ENCODE data around the gene HNF1B. TPM values are rescaled to one million over a fixed set of nuclear protein-coding genes. Genes with fewer than 3 reads are reported as not detected.

The HNF1B gene
- total and polyA plus RNA-seq, 8 donors = 9.6 to 40.6 (median 36.1) TPM

- no peak overlapping the region for H3K4me3 ChIP-seq
- peaks cover 0 to 5% of the 10 kb centered on the region in 2 donors for H3K4me1 ChIP-seq
- intact Hi-C loops (cut with DNase I) = no loop called here
- H3K27me3 ChIP-seq = peaks cover 0 to 50% of the 10 kb centered on the region in 2 donors
- no peaks in the 10 kb centered on the region for H3K36me3 ChIP-seq
- ATAC-seq = peak; percentile 47
- DNase-seq = no peak
- TF ChIP-seq, protein P1, sequence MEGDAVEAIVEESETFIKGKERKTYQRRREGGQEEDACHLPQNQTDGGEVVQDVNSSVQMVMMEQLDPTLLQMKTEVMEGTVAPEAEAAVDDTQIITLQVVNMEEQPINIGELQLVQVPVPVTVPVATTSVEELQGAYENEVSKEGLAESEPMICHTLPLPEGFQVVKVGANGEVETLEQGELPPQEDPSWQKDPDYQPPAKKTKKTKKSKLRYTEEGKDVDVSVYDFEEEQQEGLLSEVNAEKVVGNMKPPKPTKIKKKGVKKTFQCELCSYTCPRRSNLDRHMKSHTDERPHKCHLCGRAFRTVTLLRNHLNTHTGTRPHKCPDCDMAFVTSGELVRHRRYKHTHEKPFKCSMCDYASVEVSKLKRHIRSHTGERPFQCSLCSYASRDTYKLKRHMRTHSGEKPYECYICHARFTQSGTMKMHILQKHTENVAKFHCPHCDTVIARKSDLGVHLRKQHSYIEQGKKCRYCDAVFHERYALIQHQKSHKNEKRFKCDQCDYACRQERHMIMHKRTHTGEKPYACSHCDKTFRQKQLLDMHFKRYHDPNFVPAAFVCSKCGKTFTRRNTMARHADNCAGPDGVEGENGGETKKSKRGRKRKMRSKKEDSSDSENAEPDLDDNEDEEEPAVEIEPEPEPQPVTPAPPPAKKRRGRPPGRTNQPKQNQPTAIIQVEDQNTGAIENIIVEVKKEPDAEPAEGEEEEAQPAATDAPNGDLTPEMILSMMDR (IDR thresholded peaks at IDR 0.05) = no peak
- no peaks in the 10 kb centered on the region for H3K9me3 ChIP-seq
- H3K27ac ChIP-seq = peak overlapping the region in 1 of 2 donors; percentile 2
Observed at GRCh38 chr17:37648555-37648954, 96.3 kb downstream of the HNF1B start.

DNA sequence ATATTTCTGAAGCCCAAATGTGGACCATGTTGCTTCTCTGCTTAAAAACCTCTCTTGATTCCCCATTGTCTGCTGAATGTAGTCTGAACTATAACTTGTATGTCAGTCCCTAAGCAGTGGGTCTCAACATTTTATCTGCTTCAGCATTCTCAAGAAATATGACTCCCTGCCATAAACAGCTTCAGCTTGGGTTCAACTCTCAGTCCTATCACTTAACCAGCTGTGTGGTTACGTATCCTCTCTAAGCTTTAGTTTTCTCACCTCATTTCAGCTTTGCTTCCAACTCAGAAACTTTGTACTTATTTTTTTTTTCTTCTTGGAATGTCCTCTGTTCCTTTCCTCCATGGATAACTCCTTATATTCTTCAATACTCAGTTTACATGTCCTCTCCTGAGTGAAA, 97.0 kb downstream of the HNF1B start:
- H3K27me3 ChIP-seq = peaks cover 0 to 50% of the 10 kb centered on the region in 2 donors
- no peak overlapping the region for H3K4me3 ChIP-seq
- H3K27ac ChIP-seq = no peak overlapping the region
- intact Hi-C loops (cut with DNase I) = no loop called here
- H3K4me1 ChIP-seq = peaks cover 0 to 5% of the 10 kb centered on the region in 2 donors
- ATAC-seq = no peak
- no peaks in the 10 kb centered on the region for H3K36me3 ChIP-seq
- H3K9me3 ChIP-seq = no peaks in the 10 kb centered on the region
- DNase-seq = no peak
- TF ChIP-seq, protein P1 (IDR thresholded peaks at IDR 0.05) = no peak

- TF ChIP-seq, protein P1 (IDR thresholded peaks at IDR 0.05) = no peak
- Histone ChIP-seq H3K4me1 (peaks cover 10 to 41% of the 10 kb centered on the region in 2 donors), H3K9me3 (no peaks in the 10 kb centered on the region), H3K27ac (peak overlapping the region in 1 of 2 donors; percentile 86), H3K36me3 (peaks cover 0 to 24% of the 10 kb centered on the region in 2 donors), H3K4me3 (peak overlapping the region in 1 of 2 donors; percentile 89), H3K27me3 (peaks cover 0 to 34% of the 10 kb centered on the region in 2 donors)
- DNase-seq = peak in 1 of 4 donors; percentile 7
- intact Hi-C loops (cut with DNase I) = no loop called here
- peak; percentile 26 for ATAC-seq
Observed at GRCh38 chr17:37643869-37644268, 101.0 kb downstream of the HNF1B start.

DNA sequence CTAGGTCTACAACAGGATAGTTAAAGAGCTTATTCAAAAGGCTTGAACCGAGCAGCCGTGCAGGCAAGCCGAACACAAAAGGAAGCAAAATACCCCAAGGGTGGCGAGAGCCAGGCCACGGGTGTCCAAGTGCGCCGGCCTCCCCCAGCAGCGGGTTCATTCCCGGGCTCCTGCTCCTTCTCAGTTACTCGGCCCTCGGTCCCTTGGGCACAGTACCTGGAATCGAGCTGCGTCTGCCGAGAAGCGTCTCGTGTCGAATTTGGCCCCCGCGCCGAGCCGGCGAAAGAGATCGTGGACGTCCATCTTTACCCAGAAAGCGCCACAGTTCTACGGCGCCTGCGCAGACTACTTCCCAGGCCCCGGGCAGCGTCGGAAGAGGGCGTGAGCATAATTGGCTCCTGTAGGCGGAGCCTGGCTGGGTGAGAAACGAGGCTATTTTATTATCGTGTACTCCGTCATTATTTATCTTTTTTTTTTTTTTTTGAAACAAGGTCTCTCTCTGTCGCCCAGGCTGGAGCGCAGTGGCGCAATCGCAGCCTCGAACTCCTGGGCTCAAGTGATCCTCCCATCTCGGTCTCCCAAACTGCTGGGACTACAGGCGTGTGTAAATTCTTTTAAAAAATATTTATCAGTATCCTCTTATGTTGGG, 101.6 kb downstream of the HNF1B start, which contains the start of gene DDX52:
Gene DDX52, minus strand, starts transcription at position 329 of the 649 bp plus-strand sequence. Its CDS starts 26 bp downstream, at position 303.
- Histone ChIP-seq H3K4me3 (peak within 1 kb of the TSS; percentile 61 to 89), H3K9me3 (no peaks in the 10 kb centered on the region), H3K36me3 (peaks cover 0 to 30% of the 10 kb centered on the region in 2 donors), H3K4me1 (peaks cover 10 to 43% of the 10 kb centered on the region in 2 donors), H3K27ac (peak within 1 kb of the TSS; percentile 78 to 86), H3K27me3 (peaks cover 0 to 34% of the 10 kb centered on the region in 2 donors)
- DNase-seq (peak; percentile 88 to 96 (median 94)), ATAC-seq (peak; percentile 99)
- intact Hi-C loops (cut with DNase I) = no loop called here
- TF ChIP-seq, protein P1 (IDR thresholded peaks at IDR 0.05) = no peak

- intact Hi-C loops (cut with DNase I) = no loop called here
- DNase-seq (peak in 1 of 4 donors; percentile 22), ATAC-seq (peak; percentile 47)
Observed at GRCh38 chr17:37642681-37643080, 102.2 kb downstream of the HNF1B start.

More at GRCh38 chr17:37642681-37643080, 102.2 kb downstream of the HNF1B start:
- peaks cover 0 to 29% of the 10 kb centered on the region in 2 donors for H3K27me3 ChIP-seq
- no peaks in the 10 kb centered on the region for H3K9me3 ChIP-seq
- peaks cover 0 to 35% of the 10 kb centered on the region in 2 donors for H3K36me3 ChIP-seq
- peak overlapping the region; percentile 78 to 86 for H3K27ac ChIP-seq
- TF ChIP-seq, protein P1 (IDR thresholded peaks at IDR 0.05) = no peak
- peaks cover 10 to 43% of the 10 kb centered on the region in 2 donors for H3K4me1 ChIP-seq
- H3K4me3 ChIP-seq = peak overlapping the region; percentile 61 to 89
